A549 (cell line): Measurements from ENCODE around the gene LDLRAD3. TPM values are rescaled to one million over a fixed set of nuclear protein-coding genes. Genes with fewer than 3 reads are reported as not detected.

Source experiments
- ATAC-seq, 2 experiments: fragments of 200-7000 bp in 1 of 2; fragments of >200 bp in 1 of 2; cut with Nextera tagmentation in 1 of 2; cut with Tn5 transposase in 1 of 2; 3 replicates each; pipeline versions ENCODE4 v1.8.0 to v1.9.1; 2018 to 2020; ENCODE audit warnings: mild to moderate bottlenecking in 1 of 2, moderate library complexity in 1 of 2
- CTCF ChIA-PET: fragments of 300-600 bp; sonication (Branson Sonifier 250); formaldehyde crosslinking; extraction: SDS; loops from one replicate; lab custom pipeline; 2021; ENCODE audit warnings: antibody characterized with exemption, inconsistent platforms; lab: Yijun Ruan, JAX
- POLR2A ChIA-PET: fragments of 350-600 bp; formaldehyde crosslinking; extraction: SDS; loops from one replicate; lab custom pipeline; 2021; ENCODE audit warnings: antibody characterized with exemption, inconsistent platforms; lab: Yijun Ruan, JAX
- DNase-seq, 2 experiments: peaks; one replicate each; pipeline versions ENCODE4 v3.0.0 to v3.0.0-alpha.2; 2011 to 2016; ENCODE audit warnings: low read depth in 1 of 2, low spot score in 1 of 2
- FAIRE-seq: peaks from 2 replicates; lab custom pipeline; 2011; peaks lifted over from hg19 to GRCh38; lab: Jason Lieb, UNC
- H3K27ac ChIP-seq, 2 experiments: fragments of >200 bp; sonication (Bioruptor Twin); formaldehyde crosslinking; 3 replicates each; pipeline ENCODE4 v1.5.1; 2016 to 2017
- H3K4me1 ChIP-seq: fragments of >200 bp; sonication (Bioruptor Twin); formaldehyde crosslinking; 3 replicates; pipeline ENCODE4 v1.6.1; 2016
- H3K4me2 ChIP-seq: fragments of >200 bp; sonication (Bioruptor Twin); formaldehyde crosslinking; 3 replicates; pipeline ENCODE4 v1.6.1; 2016
- H3K4me3 ChIP-seq: fragments of >200 bp; sonication (Bioruptor Twin); formaldehyde crosslinking; 3 replicates; pipeline ENCODE4 v1.5.1; 2016
- H3K9me3 ChIP-seq: fragments of >200 bp; sonication (Bioruptor Twin); formaldehyde crosslinking; 3 replicates; pipeline ENCODE4 v1.6.1; 2016
- ATOH8 ChIP-seq: fragments of 250-450 bp; sonication (Bioruptor Pico); IDR thresholded peaks from 2 replicates; pipeline ENCODE4 v1.5.0; 2020; ENCODE audit warnings: low read depth, mild to moderate bottlenecking, moderate library complexity
- BCL3 ChIP-seq: fragments of >200 bp; sonication (Bioruptor Twin); formaldehyde crosslinking; IDR thresholded peaks from 3 replicates; pipeline ENCODE4 v1.6.1; 2016
- CBX2 ChIP-seq: fragments of 200-600 bp; sonication (generic); IDR thresholded peaks from 2 replicates; pipeline ENCODE4 v1.6.1; 2016; ENCODE audit warnings: low read depth, mild to moderate bottlenecking, borderline replicate concordance
- CTCF ChIP-seq: fragments of >200 bp; sonication (Bioruptor Twin); formaldehyde crosslinking; IDR thresholded peaks from 3 replicates; pipeline ENCODE4 v1.5.1; 2016
- E2F6 ChIP-seq: IDR thresholded peaks from 2 replicates; pipeline ENCODE4 v1.6.1; 2012; ENCODE audit warnings: low read depth, borderline replicate concordance
- EHF ChIP-seq: fragments of 250-450 bp; sonication (Bioruptor Pico); IDR thresholded peaks from 2 replicates; pipeline ENCODE4 v1.5.0; 2020; ENCODE audit warnings: mild to moderate bottlenecking
- FOSB ChIP-seq: fragments of 250-450 bp; sonication (Bioruptor Pico); IDR thresholded peaks from 2 replicates; pipeline ENCODE4 v1.5.0; 2020; ENCODE audit warnings: mild to moderate bottlenecking, moderate library complexity
- FOXS1 ChIP-seq: fragments of 250-450 bp; sonication (Bioruptor Pico); IDR thresholded peaks from 2 replicates; pipeline ENCODE4 v1.5.0; 2020; ENCODE audit warnings: mild to moderate bottlenecking, moderate library complexity
- GATA3 ChIP-seq: IDR thresholded peaks from 2 replicates; pipeline ENCODE4 v1.6.1; 2012; ENCODE audit warnings: borderline replicate concordance
- HMGXB4 ChIP-seq: fragments of 250-450 bp; sonication (Bioruptor Pico); IDR thresholded peaks from 2 replicates; pipeline ENCODE4 v1.5.0; 2021; ENCODE audit warnings: mild to moderate bottlenecking, moderate library complexity, borderline replicate concordance
- HOXB13 ChIP-seq: fragments of 250-450 bp; sonication (Bioruptor Pico); IDR thresholded peaks from 2 replicates; pipeline ENCODE4 v1.5.0; 2020; ENCODE audit warnings: low read depth, mild to moderate bottlenecking, moderate library complexity
- HOXB5 ChIP-seq: fragments of 250-450 bp; sonication (Bioruptor Pico); IDR thresholded peaks from 2 replicates; pipeline ENCODE4 v1.5.0; 2020; ENCODE audit warnings: mild to moderate bottlenecking, moderate library complexity
- KDM1A ChIP-seq: fragments of 200-600 bp; sonication (generic); IDR thresholded peaks from 2 replicates; pipeline ENCODE4 v1.6.1; 2016; ENCODE audit warnings: low read depth, mild to moderate bottlenecking
- KDM5A ChIP-seq: fragments of 200-600 bp; sonication (generic); IDR thresholded peaks from 2 replicates; pipeline ENCODE4 v1.6.1; 2016; ENCODE audit warnings: antibody characterized with exemption, mild to moderate bottlenecking
- MAFK ChIP-seq: fragments of 450-650 bp; IDR thresholded peaks from 2 replicates; pipeline ENCODE4 v1.6.1; 2014; ENCODE audit not compliant: partially characterized antibody
- MAZ ChIP-seq: fragments of 150-350 bp; IDR thresholded peaks from 2 replicates; pipeline ENCODE4 v1.6.1; 2014; ENCODE audit warnings: antibody characterized with exemption, low read depth, low read length, borderline replicate concordance
- NFE2L2 ChIP-seq: fragments of 150-350 bp; conservative IDR thresholded peaks from 2 replicates; pipeline ENCODE4 v1.6.1; 2014; ENCODE audit warnings: low read length
- NR3C1 ChIP-seq: fragments of >200 bp; sonication (Bioruptor Twin); formaldehyde crosslinking; IDR thresholded peaks from 3 replicates; pipeline ENCODE4 v1.6.1; 2017
- RARB ChIP-seq: fragments of 250-450 bp; sonication (Bioruptor Pico); IDR thresholded peaks from 2 replicates; pipeline ENCODE4 v1.8.0; 2021; ENCODE audit warnings: mild to moderate bottlenecking, moderate library complexity
- ZNF302 ChIP-seq: fragments of 250-450 bp; sonication (Bioruptor Pico); IDR thresholded peaks from 2 replicates; pipeline ENCODE4 v1.9.0; 2021; ENCODE audit warnings: inconsistent platforms, mild to moderate bottlenecking, moderate library complexity
- WGBS: methylation state at CpG from one replicate; pipeline ENCODE4 v1.1.6; 2017; ENCODE audit errors: missing lambda C conversion rate; 5-methylcytosine and 5-hydroxymethylcytosine counted together
- polyA plus RNA-seq, 4 experiments: library from polyadenylated mRNA; depleted of rRNA in 3 of 4; stranded (reverse); fragments of >200 nt; fragmentation: RNase III in 1 of 4; extraction: RNeasy Plus Mini Kit Qiagen cat#74134 plus additional on column Dnase treatment in 1 of 4; gene quantifications; 2 replicates in 3 of 4; 3 replicates in 1 of 4; pipeline ENCODE4 v1.2.3, GENCODE V29; 2011 to 2017
- TF ChIP-seq, protein P1 (sequence below): fragments of 450-650 bp; IDR thresholded peaks from 2 replicates; pipeline ENCODE4 v1.6.1; 2014; ENCODE audit warnings: antibody characterized with exemption

Gene LDLRAD3
- polyA plus RNA-seq, 2 of the 4 experiments (the other 2 are of a cell fraction), result 10.5 to 13.2 TPM

DNA sequence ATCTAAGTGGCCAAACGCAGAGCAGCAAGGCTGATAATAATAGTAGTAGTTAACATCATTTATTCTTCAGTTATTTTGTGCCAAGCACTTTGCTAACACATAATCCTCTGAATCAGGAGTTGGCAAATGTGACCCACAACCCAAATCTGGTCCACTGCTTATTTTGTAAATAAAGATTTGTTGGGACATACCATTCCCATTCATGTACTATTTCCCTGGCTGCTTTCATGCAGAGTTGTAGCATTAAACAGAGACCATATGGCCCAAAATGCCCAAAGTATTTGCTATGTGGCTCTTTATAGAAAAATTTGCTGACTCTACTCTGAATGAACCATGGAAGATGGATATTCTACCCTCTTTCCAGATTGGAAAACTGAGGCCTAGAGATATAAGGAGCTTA, 295.0 kb downstream of the LDLRAD3 start:
- 86% methylated on average over 1 of the region's 1 CpG for WGBS
- Histone ChIP-seq H3K4me1 (no peaks in the 10 kb centered on the region), H3K4me3 (no peak overlapping the region), H3K27ac (no peak overlapping the region), H3K9me3 (no peaks in the 10 kb centered on the region), H3K4me2 (no peak overlapping the region)
- TF ChIP-seq MAFK (peak; percentile 1), ZNF302 (CRISPR knock-in tag) (no peak), FOSB (no peak), NR3C1 (no peak), HOXB5 (CRISPR knock-in tag) (no peak), CBX2 (no peak)
- FAIRE-seq (no peak), DNase-seq (no peak), ATAC-seq (no peak)
- CTCF ChIA-PET, result interaction anchor here (1.7 kb wide), 1 partner anchor 27 kb away, joined by 4 read pairs; no protein-coding TSS in a partner anchor
- POLR2A ChIA-PET, result no interaction called here

- ChIA-PET CTCF (interaction anchor here (1.7 kb wide), 1 partner anchor 26 kb away, joined by 4 read pairs; no protein-coding TSS in a partner anchor), POLR2A (no interaction called here)
- no peak overlapping the region for H3K27ac ChIP-seq
- 96% methylated on average over 3 of the region's 3 CpGs for WGBS
- no peaks in the 10 kb centered on the region for H3K9me3 ChIP-seq
- DNase-seq (no peak), FAIRE-seq (no peak), ATAC-seq (no peak)
- H3K4me3 ChIP-seq, result no peak overlapping the region
- TF ChIP-seq HMGXB4 (no peak), E2F6 (no peak), ATOH8 (CRISPR knock-in tag) (no peak), EHF (CRISPR knock-in tag) (no peak), FOSB (no peak), MAZ (no peak), HOXB13 (CRISPR knock-in tag) (no peak), FOXS1 (CRISPR knock-in tag) (no peak), BCL3 (no peak), KDM1A (no peak), CTCF (no peak), RARB (CRISPR knock-in tag) (no peak), GATA3 (no peak), NR3C1 (no peak), KDM5A (no peak), NFE2L2 (no peak), ZNF302 (CRISPR knock-in tag) (no peak)
- TF ChIP-seq, protein P1, sequence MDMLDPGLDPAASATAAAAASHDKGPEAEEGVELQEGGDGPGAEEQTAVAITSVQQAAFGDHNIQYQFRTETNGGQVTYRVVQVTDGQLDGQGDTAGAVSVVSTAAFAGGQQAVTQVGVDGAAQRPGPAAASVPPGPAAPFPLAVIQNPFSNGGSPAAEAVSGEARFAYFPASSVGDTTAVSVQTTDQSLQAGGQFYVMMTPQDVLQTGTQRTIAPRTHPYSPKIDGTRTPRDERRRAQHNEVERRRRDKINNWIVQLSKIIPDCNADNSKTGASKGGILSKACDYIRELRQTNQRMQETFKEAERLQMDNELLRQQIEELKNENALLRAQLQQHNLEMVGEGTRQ, result no peak
- no peaks in the 10 kb centered on the region for H3K4me1 ChIP-seq
- no peak overlapping the region for H3K4me2 ChIP-seq
Measured at GRCh38 chr11:36239636-36240035, 295.8 kb downstream of the LDLRAD3 start.
